ENCODE measurements around the gene DUSP15.
"Not testable (repeated sequence)": the region's sequence is repeated elsewhere in the genome, so short reads cannot be mapped to it uniquely, and the experiment has no call there.

Gene DUSP15, protein sequence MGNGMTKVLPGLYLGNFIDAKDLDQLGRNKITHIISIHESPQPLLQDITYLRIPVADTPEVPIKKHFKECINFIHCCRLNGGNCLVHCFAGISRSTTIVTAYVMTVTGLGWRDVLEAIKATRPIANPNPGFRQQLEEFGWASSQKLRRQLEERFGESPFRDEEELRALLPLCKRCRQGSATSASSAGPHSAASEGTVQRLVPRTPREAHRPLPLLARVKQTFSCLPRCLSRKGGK

DNA sequence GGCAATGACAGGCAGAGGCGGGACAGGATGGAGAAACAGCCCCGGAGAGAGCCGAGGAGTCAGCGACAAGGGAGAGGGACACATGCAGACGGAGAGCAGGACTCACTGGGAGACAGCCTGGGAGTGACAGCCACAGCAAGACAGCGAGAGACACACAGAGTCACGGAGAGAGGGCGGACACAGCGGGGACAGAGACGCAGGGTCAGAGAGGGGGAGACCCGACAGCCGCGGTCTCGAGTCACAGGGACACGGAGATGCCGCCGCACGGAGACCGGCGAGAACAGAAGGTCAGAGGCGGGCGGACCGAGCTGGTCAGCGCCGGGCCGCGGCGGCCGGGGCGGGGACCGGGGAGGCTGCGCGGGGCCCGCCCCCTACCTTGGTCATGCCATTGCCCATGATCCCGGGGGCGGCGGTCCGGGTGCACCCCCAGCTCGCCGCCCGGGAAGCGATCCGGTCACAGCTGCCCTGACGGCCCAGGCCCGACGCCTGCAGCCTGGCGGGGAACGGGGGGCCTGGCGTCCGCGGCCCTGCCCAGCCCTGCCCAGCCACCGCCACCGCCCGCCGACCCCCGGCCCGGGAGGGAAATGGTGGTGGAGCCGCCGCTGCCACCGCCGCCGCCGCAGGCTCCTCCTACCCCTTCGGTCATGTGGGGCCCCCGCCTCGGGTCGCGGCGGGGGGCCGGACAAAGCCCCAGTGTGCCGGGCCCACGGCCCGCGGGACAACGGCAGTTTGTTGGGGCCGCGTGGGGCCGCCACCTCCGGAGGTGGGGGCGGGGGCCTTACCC, at the start of gene DUSP15, which contains the start of gene TTLL9:
Gene DUSP15 (minus strand): TSS at position 586 of the 784 bp plus-strand sequence. CDS start 190 bp downstream, at position 396.
Gene TTLL9 (plus strand): TSS at position 693 of the 784 bp plus-strand sequence. CDS start 493 bp downstream, outside the sequence.
- TF ChIP-seq, protein P1, sequence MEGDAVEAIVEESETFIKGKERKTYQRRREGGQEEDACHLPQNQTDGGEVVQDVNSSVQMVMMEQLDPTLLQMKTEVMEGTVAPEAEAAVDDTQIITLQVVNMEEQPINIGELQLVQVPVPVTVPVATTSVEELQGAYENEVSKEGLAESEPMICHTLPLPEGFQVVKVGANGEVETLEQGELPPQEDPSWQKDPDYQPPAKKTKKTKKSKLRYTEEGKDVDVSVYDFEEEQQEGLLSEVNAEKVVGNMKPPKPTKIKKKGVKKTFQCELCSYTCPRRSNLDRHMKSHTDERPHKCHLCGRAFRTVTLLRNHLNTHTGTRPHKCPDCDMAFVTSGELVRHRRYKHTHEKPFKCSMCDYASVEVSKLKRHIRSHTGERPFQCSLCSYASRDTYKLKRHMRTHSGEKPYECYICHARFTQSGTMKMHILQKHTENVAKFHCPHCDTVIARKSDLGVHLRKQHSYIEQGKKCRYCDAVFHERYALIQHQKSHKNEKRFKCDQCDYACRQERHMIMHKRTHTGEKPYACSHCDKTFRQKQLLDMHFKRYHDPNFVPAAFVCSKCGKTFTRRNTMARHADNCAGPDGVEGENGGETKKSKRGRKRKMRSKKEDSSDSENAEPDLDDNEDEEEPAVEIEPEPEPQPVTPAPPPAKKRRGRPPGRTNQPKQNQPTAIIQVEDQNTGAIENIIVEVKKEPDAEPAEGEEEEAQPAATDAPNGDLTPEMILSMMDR (IDR thresholded peaks at IDR 0.05; ENCODE audit: control insufficient read depth, extremely low read depth, insufficient read depth): no peak
- peak within 1 kb of the TSS; percentile 12; the same call in 1 of the 2 replicates for H3K4me3 ChIP-seq (ENCODE audit: low read depth, low read length)
- no peak for DNase-seq (ENCODE audit: low read depth)

DNA sequence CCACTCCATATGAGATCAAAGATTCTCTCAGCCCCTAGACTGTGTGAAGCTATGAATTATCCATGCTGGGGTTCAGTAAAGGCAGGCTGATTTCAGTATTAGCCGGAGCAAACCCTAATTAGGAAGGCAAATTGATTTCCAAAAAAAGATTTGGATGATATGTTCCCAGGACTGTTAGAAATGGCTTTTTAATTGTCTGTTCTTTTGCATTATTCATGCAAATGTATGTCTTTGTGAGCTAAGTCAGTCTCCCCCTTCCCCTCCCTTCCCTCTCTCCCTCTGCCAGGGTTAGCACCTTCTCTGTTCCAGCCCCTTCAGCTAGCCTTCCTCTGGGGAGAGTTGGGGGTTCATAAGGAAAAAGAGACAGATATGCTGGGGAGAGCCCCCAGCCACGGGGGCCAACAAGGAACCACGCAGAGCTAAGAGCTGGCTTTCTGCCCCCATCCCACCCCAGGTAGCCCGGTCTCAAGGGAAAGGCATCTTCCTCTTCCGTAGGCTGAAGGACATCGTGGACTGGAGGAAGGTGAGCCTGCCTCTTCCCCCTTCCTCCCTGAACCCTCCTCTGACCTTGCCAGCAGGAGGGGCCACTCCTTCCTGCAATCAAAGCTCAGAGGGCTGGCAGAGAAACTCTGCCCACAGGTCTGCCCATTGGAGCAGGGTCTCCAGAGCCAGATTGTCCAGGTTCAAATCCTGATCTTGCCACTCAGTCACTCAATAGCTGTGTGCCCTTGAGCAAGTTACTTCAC, 49.3 kb upstream of the DUSP15 start:
- no peak for DNase-seq (ENCODE audit: low read depth)
- H3K4me3 ChIP-seq (ENCODE audit: low read depth, low read length): no peak overlapping the region
- TF ChIP-seq, protein P1 (IDR thresholded peaks at IDR 0.05; ENCODE audit: control insufficient read depth, extremely low read depth, insufficient read depth): no peak

DNA sequence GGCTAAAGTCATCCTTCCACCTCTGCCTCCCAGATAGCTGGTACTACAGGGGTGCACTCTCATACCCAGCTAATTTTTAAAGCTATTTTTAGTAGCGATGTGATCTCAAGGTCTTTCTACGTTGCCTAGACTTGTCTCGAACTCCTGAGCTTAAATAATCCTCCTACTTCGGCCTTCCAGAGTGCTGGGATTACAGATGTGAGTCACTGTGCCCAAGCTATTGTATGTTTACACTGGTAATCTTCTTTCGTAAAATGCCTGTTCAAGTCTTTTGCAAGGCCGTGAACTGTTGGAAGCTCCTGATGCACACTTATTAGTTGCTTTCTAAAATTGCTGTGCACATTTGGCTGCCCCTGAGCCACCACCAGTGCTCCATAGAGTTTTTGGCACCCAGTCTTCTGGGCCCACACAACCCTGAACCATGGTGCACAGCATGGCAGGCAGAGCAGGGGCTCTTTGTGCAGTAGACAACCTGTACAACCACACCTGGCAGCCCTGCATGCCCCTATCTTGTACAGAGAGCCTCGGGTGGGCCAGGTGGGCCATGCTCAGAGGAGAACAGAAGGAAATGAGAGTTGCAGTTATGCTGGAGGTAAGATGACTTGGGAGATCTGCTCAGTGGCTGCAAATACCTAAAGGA, 48.3 kb upstream of the DUSP15 start:
- DNase-seq (ENCODE audit: low read depth): no peak
- TF ChIP-seq, protein P1 (IDR thresholded peaks at IDR 0.05; ENCODE audit: control insufficient read depth, extremely low read depth, insufficient read depth): no peak
- no peak overlapping the region for H3K4me3 ChIP-seq (ENCODE audit: low read depth, low read length)

DNA sequence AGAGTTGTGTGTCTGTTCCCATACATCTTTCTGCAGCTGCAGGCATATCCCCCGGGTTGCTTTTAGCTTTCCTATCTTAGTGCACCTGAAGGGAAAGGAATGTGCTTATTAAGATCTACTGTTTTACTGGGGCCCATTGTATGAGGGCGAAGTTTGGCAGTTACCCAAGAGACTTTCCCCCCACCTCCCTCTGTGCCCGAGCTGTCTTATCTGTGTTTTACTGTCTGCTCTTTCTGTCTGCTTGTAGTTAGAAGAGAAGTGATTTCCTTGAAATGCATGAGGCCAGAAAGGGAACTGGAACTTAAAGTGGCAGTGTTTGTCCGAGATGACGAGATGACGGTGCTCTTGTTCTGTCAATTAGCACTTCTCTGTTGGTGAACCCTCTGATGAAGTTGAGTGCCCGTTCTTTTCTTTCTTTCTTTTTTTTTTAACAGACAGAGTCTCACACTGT, 47.7 kb upstream of the DUSP15 start:
- H3K4me3 ChIP-seq (ENCODE audit: low read depth, low read length); DNase-seq (ENCODE audit: low read depth): not testable (repeated sequence)

DNA sequence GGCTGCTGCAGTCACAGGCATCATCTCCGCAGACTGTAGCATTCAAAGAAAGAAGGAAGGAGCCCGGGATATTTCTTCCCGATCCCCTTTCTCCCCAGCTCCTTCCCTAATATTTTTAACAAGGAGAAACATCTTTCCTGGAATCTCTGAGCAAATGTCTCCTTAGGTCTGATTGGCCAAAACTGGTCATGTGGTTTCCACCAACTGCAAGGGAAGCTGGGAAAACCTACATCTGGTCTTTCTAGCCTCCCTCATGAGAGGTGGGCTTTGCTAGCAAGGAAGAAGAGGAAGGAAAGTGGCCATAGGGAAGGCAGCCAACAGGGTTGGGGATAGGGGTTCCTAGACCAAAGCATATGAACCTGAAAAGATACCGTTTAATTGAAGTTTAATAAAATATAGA, 46.4 kb upstream of the DUSP15 start:
- DNase-seq (ENCODE audit: low read depth): no peak
- TF ChIP-seq, protein P1 (IDR thresholded peaks at IDR 0.05; ENCODE audit: control insufficient read depth, extremely low read depth, insufficient read depth): no peak
- H3K4me3 ChIP-seq (ENCODE audit: low read depth, low read length): no peak overlapping the region

DNA sequence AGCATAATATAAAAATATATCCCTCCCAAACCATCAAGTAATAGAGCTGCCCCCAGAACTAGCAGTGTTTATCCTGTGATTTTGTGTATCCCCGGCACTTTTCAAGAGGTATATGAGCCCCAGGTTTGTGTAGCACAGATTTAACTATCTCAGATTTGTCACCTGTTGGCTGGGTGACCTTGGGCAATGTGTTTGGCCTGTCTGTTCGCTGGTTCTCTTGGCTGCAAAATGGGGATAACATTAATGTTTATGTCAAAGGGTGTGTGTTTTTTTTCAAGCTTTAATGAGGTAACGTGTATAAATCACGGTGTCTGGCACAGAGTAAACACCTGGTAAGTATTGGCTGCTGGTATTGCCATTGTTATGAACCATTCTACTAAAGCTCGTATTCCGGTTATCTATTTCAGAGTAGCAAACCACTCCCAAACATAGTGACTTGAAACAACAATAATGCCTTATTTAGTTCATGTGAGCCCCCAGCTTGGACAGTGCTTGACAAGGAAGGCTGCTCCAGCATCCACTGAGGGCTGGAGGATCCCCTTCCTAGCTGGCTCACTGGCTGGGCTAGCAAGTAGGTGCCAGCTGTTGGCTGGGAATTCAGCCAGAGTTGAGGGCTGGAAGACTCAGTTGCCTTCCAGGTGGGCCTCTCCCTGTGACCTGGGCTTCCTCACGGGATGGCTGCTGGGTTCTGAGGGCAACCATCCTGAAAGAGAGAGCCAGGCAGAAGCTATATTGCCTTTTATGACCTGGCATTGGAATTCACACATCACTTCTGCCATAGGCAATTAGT, 45.4 kb upstream of the DUSP15 start:
- H3K4me3 ChIP-seq (ENCODE audit: low read depth, low read length): no peak overlapping the region
- DNase-seq (ENCODE audit: low read depth): no peak
- TF ChIP-seq, protein P1 (IDR thresholded peaks at IDR 0.05; ENCODE audit: control insufficient read depth, extremely low read depth, insufficient read depth): no peak

Data from LNCaP clone FGC (cell line).